Astrocyte (in vitro differentiated cells and primary cell): Measurements from ENCODE around the gene CTSD. TPM values are rescaled to one million over a fixed set of nuclear protein-coding genes. Genes with fewer than 3 reads are reported as not detected.

Experiments used
- DNase-seq: peaks from one replicate; pipeline ENCODE4 v3.0.0-alpha.2; 2010; ENCODE audit warnings: low read depth
- FAIRE-seq: peaks from 2 replicates; lab custom pipeline; 2011; peaks lifted over from hg19 to GRCh38; lab: Jason Lieb, UNC
- H2AFZ ChIP-seq: 2 replicates; pipeline ENCODE4 v1.6.0; 2012; ENCODE audit warnings: low read depth, low read length, inconsistent platforms
- H3K27ac ChIP-seq: 2 replicates; pipeline ENCODE4 v1.5.1; 2011; ENCODE audit warnings: low read depth, low read length, inconsistent platforms
- H3K27me3 ChIP-seq: 2 replicates; pipeline ENCODE4 v1.6.0; 2011; ENCODE audit warnings: low read length, inconsistent platforms; ENCODE audit not compliant: insufficient read depth
- H3K36me3 ChIP-seq: 2 replicates; pipeline ENCODE4 v1.5.1; 2011; ENCODE audit warnings: low read length, inconsistent platforms; ENCODE audit not compliant: insufficient read depth
- H3K4me1 ChIP-seq: 2 replicates; pipeline ENCODE4 v1.5.1; 2011; ENCODE audit warnings: low read length, inconsistent platforms; ENCODE audit not compliant: insufficient read depth
- H3K4me2 ChIP-seq: 2 replicates; pipeline ENCODE4 v1.6.0; 2012; ENCODE audit warnings: low read length, inconsistent platforms
- H3K4me3 ChIP-seq: 2 replicates; pipeline ENCODE4 v1.5.1; 2011; ENCODE audit warnings: low read depth, mild to moderate bottlenecking, low read length, inconsistent platforms; ENCODE audit not compliant: insufficient read depth
- H3K79me2 ChIP-seq: 2 replicates; pipeline ENCODE4 v1.6.0; 2012; ENCODE audit warnings: mild to moderate bottlenecking, low read length, inconsistent platforms; ENCODE audit not compliant: insufficient read depth
- H3K9ac ChIP-seq: 2 replicates; pipeline ENCODE4 v1.6.0; 2012; ENCODE audit warnings: mild to moderate bottlenecking, low read length, inconsistent platforms
- H3K9me3 ChIP-seq: 2 replicates; pipeline ENCODE4 v1.5.1; 2012; ENCODE audit warnings: low read depth, mild to moderate bottlenecking, low read length, inconsistent platforms; ENCODE audit not compliant: insufficient read depth
- H4K20me1 ChIP-seq: 2 replicates; pipeline ENCODE4 v1.6.0; 2012; ENCODE audit warnings: low read length, inconsistent platforms; ENCODE audit not compliant: insufficient read depth
- H3K27ac Mint-ChIP-seq: one replicate; pipeline ENCODE4 v1.8.0; 2021; ENCODE audit warnings: mild to moderate bottlenecking, mixed read lengths; ENCODE audit not compliant: unreplicated experiment
- H3K27me3 Mint-ChIP-seq: one replicate; pipeline ENCODE4 v1.8.0; 2021; ENCODE audit warnings: low read depth, mixed read lengths; ENCODE audit not compliant: unreplicated experiment
- H3K36me3 Mint-ChIP-seq: one replicate; pipeline ENCODE4 v1.8.0; 2021; ENCODE audit warnings: low read depth, mixed read lengths; ENCODE audit not compliant: unreplicated experiment
- H3K4me1 Mint-ChIP-seq: one replicate; pipeline ENCODE4 v1.8.0; 2021; ENCODE audit warnings: low read depth, mixed read lengths; ENCODE audit not compliant: unreplicated experiment
- H3K4me3 Mint-ChIP-seq: one replicate; pipeline ENCODE4 v1.8.0; 2021; ENCODE audit warnings: mild to moderate bottlenecking, moderate library complexity, mixed read lengths; ENCODE audit not compliant: unreplicated experiment
- H3K9me3 Mint-ChIP-seq: one replicate; pipeline ENCODE4 v1.8.0; 2021; ENCODE audit warnings: mild to moderate bottlenecking, mixed read lengths; ENCODE audit not compliant: unreplicated experiment
- EZH2 ChIP-seq: IDR thresholded peaks from 2 replicates; pipeline ENCODE4 v1.6.1; 2012; ENCODE audit warnings: mild to moderate bottlenecking, low read length, inconsistent platforms; ENCODE audit not compliant: insufficient read depth
- total RNA-seq: library from RNA; stranded (reverse); gene quantifications from 2 replicates; pipeline ENCODE4 v1.2.1, GENCODE V29; 2021
- TF ChIP-seq, protein P1 (sequence below): IDR thresholded peaks from 2 replicates; pipeline ENCODE4 v1.5.1; 2011; ENCODE audit warnings: low read depth, mild to moderate bottlenecking, inconsistent platforms, low read length, moderate library complexity; ENCODE audit not compliant: insufficient read depth

Gene CTSD
- total RNA-seq, 1 donor from 2014 or later, result 290 TPM

DNA sequence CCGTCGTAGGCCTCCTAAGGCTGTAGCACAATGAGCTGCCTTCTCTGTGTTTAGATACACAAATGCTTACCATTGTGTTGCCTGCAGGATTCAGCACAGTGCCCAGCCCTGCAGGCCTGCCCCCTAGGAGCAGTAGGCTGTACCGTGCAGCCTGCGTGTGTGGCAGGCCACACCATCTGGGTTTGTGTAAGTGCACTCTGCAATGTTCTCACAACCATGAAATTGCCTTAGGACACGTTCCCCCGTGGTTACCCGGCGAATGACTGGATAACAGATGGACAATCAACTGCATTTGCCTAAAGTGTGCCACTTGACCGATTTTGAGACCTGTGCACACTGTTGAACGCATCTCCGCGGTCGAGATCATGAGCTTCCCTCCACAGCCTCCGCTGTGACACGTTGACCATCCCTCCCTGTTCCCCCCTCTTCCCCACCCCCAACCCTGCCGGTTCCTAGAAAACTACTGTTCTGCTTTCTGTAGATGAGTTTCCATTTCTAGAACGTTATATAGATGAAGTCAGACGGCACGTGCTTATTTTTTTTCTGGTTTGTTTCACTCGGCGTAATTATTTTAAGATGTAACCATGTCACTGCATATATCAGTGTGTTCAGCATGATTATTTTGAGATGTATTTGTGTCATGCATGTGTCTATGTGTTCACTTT is 22.2 kb upstream of the CTSD start:
- Histone ChIP-seq H3K4me2 (no peak overlapping the region), H3K27ac (no peak overlapping the region), H3K4me1 (peaks cover 6% of the 10 kb centered on the region), H3K36me3 (no peaks in the 10 kb centered on the region), H3K27me3 (peaks cover 5% of the 10 kb centered on the region), H3K79me2 (no peaks in the 10 kb centered on the region), H4K20me1 (no peaks in the 10 kb centered on the region), H2AFZ (no peak overlapping the region), H3K4me3 (no peak overlapping the region), H3K9ac (no peak overlapping the region), H3K9me3 (no peaks in the 10 kb centered on the region)
- H3K4me1 Mint-ChIP-seq, result peaks cover 1% of the 10 kb centered on the region
- TF ChIP-seq, protein P1, sequence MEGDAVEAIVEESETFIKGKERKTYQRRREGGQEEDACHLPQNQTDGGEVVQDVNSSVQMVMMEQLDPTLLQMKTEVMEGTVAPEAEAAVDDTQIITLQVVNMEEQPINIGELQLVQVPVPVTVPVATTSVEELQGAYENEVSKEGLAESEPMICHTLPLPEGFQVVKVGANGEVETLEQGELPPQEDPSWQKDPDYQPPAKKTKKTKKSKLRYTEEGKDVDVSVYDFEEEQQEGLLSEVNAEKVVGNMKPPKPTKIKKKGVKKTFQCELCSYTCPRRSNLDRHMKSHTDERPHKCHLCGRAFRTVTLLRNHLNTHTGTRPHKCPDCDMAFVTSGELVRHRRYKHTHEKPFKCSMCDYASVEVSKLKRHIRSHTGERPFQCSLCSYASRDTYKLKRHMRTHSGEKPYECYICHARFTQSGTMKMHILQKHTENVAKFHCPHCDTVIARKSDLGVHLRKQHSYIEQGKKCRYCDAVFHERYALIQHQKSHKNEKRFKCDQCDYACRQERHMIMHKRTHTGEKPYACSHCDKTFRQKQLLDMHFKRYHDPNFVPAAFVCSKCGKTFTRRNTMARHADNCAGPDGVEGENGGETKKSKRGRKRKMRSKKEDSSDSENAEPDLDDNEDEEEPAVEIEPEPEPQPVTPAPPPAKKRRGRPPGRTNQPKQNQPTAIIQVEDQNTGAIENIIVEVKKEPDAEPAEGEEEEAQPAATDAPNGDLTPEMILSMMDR, result no peak
- TF ChIP-seq EZH2, result no peak
- peaks cover 3% of the 10 kb centered on the region for H3K36me3 Mint-ChIP-seq
- peaks cover 37% of the 10 kb centered on the region for H3K27me3 Mint-ChIP-seq
- FAIRE-seq (no peak), DNase-seq (no peak)
- H3K4me3 Mint-ChIP-seq, result no peak overlapping the region
- H3K9me3 Mint-ChIP-seq, result no peaks in the 10 kb centered on the region
- H3K27ac Mint-ChIP-seq, result no peak overlapping the region

DNA sequence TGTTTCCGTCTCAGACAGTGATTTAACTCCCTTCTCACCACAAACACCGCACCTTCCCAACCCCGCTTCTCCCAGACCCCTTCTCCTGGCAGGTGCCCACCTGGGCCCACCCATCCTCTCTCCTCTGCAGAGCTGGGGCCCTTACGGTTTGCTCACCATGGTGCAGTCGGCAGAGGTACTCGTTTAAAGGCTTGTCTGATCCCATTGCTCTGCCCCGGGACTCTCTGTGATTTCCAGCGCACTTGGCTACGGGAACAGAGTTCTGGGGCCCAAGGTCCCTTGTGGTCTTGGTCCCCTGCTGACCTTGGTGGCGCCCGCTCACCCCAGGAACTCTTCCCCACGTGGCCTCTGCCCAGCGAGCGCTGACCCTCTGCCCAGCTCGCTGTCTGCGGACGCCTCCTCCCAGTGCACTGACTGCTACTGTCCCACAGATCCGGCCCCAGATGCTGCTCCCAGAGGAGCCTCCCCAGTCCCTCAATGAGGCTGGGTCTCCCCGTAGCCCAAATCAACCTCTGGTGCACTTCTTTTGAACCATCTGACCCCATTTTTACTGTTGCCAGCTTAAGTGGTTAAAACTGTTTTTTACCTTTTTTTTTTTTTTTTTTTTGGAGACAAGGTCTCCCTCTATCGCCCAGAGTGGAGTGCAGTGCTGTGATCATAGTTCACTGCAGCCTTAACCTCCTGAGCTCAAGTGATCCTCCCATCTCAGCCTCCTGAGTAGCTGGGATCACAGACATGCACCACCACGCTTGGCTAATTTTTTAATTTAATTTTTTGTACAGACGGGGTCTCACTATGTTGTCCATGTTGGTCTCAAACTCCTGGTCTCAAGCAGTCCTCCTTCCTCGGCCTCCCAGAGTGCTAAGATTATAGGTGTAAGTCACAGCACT is 21.3 kb upstream of the CTSD start:
- no peak overlapping the region for H3K4me3 ChIP-seq
- Mint-ChIP-seq H3K27me3 (peaks cover 41% of the 10 kb centered on the region), H3K9me3 (no peaks in the 10 kb centered on the region), H3K4me3 (no peak overlapping the region), H3K4me1 (peaks cover 1% of the 10 kb centered on the region), H3K36me3 (peaks cover 3% of the 10 kb centered on the region), H3K27ac (no peak overlapping the region)
- H3K9me3 ChIP-seq, result no peaks in the 10 kb centered on the region
- peaks cover 6% of the 10 kb centered on the region for H3K4me1 ChIP-seq
- no peak overlapping the region for H3K4me2 ChIP-seq
- no peak overlapping the region for H3K27ac ChIP-seq
- TF ChIP-seq EZH2, result no peak
- TF ChIP-seq, protein P1, result no peak
- H4K20me1 ChIP-seq, result no peaks in the 10 kb centered on the region
- H3K79me2 ChIP-seq, result no peaks in the 10 kb centered on the region
- DNase-seq (no peak), FAIRE-seq (no peak)
- H3K9ac ChIP-seq, result no peak overlapping the region
- H3K27me3 ChIP-seq, result peaks cover 5% of the 10 kb centered on the region
- no peaks in the 10 kb centered on the region for H3K36me3 ChIP-seq
- H2AFZ ChIP-seq, result no peak overlapping the region
